ENCODE measurements around the gene GTF2A1L.
A peak's percentile ranks its signal among the peaks of the same experiment; 100 is the strongest.

Gene GTF2A1L

DNA sequence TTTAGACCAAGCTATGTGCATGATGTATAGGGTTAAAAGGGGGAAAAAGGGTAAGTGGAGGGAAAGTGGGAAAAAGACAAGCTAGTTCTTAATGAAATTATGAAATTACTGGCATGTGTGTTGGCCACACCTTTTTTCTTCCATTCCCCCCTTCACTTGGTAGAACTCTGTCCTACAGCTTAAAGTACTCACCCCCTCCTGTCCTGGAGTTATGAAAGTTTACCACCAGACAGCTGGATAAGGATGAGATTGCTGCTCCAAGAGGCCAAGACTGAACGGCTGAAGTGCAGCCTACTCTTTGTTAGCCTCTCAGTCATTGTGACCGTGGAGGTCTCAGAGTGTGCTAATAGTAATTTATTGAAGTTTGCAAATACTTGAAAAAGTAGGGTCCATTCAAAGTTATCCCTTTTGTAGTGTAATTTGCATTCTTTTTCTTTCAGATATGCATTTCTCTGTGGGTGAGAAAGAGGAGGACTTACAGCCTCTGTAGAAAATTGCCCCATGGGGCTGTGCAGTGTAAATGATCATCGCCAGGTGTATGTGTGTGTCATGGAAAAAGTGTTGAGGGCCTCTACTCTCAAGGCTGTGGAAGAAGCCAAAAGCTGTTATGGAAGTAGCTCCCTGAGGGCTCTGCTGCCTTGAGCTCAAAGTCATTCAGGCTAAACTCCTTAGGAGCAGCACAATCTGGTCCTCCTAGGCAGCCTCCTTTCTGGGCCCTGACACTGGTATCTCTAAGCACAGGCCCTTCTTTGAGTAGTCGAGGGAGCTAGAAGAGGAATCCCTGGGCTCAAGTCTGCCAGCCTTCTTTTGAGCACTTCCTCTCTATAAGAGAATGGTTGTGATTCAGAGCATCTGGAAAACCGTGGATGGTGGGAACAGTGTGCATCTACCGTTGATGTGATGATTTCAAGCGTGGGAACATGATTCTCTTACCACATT is 91.7 kb downstream of the GTF2A1L start:
- DNase-seq, result no peak

DNA sequence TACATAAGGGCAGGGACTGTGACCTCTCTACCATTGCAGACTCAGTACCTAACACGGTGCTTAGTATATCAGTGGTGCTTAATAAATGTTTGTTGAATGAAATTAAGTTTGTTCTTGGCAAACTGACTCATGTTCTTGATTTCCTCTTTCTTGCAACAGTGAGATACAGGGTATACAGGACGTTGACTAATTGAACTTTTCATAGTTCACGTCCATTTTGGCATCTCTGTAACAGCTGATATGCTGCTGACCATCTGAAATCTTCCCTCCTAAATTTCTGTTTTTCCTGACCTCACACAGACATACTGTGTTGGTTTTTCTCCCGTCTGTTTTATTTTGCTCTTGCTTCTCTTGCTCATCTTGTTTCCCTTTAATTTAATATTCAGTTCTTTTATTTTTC is 93.7 kb downstream of the GTF2A1L start:
- no peak for DNase-seq

DNA sequence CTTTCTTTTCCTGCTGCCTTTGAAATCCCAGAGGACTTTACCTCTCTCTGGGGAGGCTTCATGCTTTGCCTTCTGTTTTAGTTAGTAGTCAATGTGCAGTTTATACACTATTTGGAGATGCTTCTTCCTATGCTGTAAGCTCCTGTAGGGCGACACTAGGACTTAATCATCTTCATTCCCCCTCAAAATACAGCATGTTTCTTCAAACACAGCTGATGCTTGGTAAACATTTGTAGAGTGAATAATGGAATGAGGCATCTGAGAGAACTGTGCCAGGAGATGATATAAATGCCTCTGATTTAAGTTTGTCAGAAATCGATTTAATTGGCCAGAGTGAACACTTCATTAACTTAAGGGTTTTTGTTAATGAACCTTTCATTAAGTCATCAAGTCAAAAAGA is 94.5 kb downstream of the GTF2A1L start:
- no peak for DNase-seq

DNA sequence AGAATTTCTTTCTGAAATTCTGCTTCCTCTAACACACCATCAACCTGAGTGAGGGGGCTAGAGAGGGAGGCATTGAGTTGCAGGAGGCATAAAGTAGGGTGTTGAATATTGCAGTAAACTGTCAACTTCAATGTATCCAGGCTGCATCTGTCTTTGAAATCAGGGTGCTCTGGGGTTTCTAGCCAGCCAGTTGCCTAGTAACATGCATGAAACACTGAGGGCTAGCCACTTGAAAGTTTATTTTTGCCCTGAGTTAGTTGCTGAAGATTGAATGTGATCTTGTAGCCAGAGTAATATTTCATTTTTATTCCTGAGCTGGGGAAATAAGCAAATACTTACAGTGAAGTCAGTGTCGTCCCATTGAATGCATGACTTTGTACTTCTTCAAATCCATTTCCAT is 96.0 kb downstream of the GTF2A1L start:
- no peak for DNase-seq

DNA sequence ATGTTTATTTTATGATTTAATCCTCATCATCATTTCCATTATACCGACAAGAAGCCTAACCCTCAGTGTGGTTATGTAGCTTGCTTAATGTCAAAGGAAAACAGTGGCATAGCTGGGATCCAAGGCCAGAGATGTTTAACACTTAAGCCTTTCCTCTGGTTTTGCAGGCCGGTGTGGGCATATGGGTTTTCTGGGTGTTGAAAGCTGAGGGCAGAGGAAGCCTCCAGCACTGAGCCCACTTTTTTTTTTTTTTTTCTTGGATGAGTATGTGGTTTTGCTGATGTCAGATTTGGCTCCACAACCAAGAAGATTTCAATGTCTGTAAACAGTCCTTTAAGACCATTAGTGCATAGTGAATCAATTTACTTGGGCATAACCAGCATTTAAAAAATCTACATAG is 96.6 kb downstream of the GTF2A1L start:
- no peak for DNase-seq

DNA sequence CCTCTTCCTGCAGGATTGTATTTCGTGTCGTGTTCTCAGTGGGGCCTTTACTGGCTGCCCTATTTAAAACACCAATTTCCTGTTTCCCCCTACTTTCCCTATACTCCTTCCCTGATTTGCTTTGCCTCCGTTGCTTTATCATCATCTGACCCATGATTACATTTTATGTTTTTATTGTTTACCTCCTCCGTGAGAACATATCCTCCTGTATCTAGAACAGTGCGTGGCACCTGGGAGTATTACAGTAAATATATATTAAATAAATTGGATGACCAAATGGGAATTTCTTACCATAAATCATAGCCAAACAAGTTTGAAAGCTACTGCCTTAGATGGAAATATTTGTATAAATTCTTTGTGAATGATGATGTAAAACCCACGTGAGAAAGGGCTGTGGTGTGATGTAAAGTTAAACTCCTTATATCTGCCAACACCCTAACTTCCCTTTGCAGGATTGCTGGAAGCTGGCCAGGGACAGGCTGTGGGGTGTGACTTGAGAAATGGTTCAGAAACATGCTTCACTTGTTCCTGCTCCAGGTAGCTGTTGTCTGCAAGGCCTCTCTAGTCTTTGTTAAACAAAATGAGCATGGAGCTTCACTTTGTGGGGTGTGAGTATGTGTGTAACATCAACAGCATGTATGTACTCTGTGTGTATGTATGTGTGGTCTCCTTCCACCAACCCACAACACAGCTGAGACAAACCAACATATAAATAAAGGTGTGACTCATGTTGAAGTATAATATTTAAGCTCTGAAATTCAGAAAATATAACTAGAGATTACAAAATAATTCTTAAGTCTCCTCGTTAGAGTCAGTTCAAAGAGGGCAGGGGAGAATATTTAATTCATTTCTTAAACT is 97.6 kb downstream of the GTF2A1L start:
- peak; percentile 34 to 54 for DNase-seq

DNA sequence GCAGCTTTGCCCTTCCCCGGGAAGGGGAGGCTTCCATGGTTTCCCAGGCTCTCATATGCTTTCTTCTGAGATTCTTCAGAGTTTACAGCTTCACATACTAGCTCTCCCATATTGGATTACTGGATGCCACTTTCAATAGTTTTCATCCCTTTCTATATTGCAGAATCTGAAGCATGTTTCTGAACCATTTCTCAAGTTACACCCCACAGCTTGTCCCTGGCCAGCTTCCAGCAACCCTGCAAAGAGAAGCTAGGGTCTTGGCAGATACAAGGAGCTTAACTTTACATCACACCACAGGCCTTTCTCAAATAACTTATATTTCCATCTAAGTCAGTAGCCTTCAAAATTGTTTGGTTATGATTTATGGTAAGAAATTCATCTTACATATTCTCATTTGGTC is 98.3 kb downstream of the GTF2A1L start:
- DNase-seq, result no peak

DNA sequence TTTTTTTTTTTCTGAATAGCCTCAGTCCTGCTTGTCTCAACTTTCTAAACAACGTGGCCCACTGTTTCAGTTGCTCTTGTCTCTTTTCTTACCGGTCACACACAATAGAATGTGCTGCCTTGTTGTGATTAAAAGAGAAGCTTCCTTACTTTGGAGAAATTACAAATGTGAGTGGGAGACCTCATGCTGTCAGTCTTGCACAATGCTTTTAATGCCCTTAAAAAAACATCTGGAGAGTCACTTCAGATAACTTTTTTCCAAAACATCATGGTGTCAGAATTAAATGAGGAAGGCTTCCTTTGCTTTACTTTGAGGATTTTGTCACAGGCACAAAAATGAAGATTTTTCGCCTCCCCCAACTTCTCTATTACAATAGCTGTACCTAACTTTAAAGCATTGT is 100.2 kb downstream of the GTF2A1L start:
- peak in 1 of 2 donors; percentile 41 for DNase-seq

DNA sequence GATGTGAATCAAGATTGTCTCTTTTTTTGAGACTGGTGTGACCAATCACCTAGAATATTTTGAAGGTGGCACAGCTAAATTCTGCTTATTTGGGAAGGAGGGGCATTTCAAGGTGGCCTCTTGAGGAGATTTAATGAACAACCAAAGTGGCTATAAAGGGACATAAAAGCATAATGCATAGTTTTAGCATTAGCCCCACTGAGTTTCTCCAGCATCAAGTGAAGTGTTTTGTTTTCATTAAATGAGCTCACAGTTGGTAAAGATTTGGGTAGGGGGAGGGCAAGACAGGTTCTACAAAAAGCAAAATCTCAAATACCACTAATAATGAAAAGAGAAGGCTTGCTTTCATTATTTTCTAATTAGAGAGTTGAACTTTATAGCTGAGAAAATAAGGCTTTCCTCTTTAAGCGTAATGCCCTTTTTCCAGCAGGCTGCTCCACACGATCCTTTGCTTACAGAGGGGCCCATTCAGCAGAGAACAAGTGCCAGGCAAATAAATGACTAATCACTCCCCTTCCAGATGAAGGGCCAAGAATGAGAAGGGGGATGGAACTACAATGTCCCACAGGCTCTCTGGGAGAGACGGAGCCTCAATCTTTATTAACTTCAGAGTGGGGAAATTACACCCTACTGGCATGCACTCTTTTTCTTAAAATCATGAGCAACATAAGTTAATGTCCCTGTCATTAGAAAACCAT is 102.0 kb downstream of the GTF2A1L start:
- no peak for DNase-seq

DNA sequence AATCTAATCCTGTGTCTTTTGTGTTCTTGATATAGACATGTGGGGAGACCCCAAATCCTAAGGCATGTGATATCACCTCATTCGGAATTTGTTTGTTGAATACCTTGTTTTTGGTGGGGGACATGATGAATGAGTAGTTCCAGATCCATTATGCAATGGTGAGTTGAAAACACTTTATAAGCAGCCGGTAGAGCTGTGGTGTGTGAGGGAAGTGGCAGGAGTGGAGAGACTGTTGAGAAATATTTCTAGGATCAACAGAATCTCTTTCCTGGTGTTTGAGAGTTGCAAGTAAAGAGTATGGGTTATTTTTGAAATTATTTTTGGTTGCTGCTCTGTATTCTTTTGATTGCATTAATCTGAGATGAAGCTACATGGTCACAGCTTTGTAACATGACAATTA is 103.5 kb downstream of the GTF2A1L start:
- no peak for DNase-seq

DNA sequence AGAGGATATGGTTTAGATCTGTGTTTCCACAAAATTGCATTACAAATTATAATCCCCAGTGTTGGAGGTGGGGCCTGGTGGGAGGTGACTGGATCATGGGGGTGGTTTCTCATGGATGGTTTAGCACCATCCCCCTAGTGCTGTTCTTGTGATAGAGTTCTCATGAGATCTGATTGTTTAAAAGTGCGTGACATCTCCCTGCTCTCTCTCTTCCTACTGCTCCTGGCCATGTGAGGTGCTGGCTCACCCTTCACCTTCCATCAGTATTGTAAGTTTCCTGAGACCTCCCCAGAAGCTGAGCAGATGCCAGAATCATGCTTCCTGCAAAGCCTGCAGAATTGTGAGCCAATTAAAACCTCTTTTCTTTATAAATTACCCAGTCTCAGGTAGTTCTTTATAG is 104.7 kb downstream of the GTF2A1L start:
- DNase-seq, result no peak

DNA sequence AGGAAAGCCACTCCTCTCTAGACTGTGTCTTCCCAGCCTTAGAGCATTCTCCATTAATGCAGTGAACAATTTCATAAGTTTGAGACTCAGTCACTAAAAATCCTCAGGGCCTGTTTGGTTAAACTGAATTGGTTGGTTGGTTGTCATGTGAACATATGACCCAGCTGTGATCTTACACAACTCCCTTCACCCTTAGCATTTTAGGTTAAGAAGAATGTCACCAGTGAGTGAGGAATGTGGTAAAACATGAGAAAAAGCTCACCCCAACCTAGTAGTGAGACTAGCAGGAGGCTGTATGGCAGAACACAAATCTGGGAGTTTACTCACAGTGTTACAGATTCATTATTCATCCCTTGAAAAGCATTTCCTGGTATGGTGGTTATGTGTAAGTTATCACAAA is 105.5 kb downstream of the GTF2A1L start:
- no peak for DNase-seq

DNA sequence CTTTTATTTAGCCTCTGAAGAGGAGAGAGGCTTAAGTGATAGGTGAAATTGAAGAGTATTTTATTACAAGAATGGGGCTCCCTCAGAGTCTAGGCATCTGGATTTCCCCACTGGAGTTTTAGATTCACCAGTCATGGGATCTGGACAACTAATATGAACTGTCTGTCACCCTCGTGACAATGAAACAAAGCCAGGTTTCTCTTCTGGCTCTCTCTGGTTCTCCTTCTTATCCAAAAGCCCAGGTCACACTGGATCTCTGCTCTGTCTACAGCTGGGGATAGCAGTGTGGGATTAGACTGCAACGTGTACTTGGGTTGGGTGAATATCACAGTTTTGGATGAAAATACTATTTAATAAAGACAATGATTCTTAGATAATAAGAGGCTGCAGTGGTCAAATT is 106.6 kb downstream of the GTF2A1L start:
- peak in 1 of 2 donors; percentile 8 for DNase-seq

DNA sequence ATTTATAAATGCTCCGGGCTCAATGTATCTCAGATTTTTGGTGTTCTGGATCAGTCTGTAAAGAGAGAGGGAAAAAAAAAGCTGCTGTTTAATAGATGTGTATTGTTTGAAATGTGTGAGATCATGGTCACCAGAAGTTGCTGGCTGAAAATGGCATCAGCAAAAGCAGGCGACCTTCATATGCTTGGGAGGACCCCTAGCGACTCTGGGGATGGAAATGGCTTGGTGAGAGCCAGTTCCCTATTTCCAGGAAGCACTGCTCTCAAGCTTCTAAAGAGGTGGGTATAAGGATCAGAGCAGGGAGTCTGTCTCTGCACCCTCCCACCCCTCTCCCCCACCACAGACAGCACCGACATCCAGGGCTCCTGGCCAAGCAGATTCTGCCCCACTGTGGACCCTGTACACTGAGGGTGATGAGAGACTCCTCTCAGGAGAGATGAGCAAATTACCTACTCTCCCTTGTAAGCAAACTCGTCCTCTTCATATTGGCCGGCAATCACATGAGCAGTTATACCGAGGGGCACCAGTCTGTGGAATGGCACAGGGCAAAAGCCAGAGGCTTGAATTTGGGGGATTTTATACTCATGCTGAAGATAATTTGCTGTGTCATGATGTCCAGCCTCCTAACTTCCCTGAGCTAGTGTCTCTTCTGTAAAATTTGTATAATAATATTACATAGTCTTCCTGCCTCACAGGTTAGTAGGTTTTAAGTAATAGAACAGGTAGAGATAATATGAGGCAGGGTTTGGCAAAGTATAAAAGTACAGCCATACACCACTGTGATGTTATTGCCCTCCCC is 108.2 kb downstream of the GTF2A1L start:
- DNase-seq, result no peak

DNA sequence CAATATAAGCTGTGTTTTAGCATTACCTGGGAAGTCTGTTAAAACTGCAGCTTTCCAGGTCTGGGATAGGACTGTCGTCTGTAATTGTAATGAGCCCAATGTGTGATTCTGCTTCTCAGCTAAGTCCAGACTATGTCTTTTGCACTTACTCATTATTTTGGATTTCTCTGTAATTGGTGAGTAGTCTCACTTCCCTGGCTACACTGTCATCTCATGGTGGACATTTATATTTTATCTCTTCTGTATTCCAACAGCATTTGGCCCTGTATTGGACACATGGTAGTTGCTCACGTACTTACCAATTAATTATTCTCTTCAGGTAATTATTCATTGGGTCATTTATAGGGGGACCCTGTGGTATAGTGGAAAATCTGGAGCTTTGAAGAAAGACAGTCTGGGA is 109.9 kb downstream of the GTF2A1L start:
- DNase-seq, result no peak

DNA sequence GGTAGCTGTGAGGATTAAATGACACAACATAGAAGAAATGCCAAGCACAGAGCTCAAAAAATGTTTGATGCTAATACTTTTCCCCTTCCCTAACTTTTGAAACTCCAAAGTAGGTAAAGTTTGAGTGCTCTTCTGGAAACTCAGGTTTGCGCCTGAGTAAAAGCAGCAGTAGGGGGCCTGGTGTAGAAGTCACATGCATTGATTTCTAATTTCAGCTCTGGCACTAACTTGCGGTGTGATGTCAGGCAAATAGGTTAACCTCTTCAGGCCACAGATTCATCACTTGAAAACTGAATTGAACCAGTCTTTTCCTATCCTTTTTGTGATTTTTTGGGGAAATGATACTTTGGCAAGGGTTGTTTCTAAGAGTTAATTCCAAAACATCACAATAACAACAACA is 110.6 kb downstream of the GTF2A1L start:
- DNase-seq, result no peak

DNA sequence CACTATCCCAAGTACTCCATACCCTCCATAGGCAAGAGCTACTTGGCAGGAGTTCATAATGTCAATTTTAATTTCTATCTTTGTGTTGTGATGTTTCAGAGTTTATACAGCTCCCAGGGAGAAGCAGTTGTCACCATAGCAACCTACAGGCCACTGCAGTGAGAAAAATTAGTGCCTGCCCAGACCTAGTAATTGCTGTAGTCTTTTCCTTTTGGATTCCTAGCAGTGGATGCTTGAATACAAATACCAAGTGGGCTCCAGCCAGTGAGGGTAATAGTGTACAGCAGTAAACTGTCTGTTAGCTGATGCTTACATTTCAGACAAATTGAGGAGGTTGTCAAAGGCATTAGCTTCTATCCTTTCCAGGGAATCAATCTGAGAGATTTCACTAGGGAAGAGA is 111.2 kb downstream of the GTF2A1L start:
- no peak for DNase-seq

All from inflammatory macrophage treated with lipopolysaccharide for 1 hour (primary cell).